ENCODE results near the gene COLEC12.

Gene COLEC12

DNA sequence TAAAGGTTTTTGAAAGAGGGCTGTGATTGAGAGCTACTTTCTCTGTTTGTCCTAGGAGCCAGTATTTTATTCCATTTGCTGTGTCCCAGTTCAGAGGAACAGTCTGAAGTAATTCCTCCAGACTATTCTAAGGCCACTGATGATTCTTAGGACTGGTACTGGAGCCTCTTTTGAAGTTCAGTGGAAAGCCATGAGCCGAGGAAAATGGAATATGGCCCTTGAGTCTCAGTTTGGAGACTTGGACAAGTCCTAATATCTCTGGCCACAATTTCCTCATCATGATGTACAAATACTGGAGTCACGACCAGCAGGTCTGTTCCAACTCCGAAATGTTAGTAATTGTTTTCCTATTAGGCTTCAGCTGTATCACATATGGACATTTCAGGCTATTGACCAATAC is 7.1 kb upstream of the COLEC12 start:
- TF ChIP-seq, protein P1, sequence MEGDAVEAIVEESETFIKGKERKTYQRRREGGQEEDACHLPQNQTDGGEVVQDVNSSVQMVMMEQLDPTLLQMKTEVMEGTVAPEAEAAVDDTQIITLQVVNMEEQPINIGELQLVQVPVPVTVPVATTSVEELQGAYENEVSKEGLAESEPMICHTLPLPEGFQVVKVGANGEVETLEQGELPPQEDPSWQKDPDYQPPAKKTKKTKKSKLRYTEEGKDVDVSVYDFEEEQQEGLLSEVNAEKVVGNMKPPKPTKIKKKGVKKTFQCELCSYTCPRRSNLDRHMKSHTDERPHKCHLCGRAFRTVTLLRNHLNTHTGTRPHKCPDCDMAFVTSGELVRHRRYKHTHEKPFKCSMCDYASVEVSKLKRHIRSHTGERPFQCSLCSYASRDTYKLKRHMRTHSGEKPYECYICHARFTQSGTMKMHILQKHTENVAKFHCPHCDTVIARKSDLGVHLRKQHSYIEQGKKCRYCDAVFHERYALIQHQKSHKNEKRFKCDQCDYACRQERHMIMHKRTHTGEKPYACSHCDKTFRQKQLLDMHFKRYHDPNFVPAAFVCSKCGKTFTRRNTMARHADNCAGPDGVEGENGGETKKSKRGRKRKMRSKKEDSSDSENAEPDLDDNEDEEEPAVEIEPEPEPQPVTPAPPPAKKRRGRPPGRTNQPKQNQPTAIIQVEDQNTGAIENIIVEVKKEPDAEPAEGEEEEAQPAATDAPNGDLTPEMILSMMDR (IDR thresholded peaks at IDR 0.05; ENCODE audit: control extremely low read depth, extremely low read depth, low read depth, missing control alignments), result no peak
- DNase-seq (ENCODE audit: extremely low spot score), result no peak
- POLR2A ChIA-PET, result no interaction called here
- CTCF ChIA-PET, result interaction anchor here (0.9 to 3.6 kb wide), 7 partner anchors 9 to 323 kb away, joined by 3 to 14 read pairs (median 5); no protein-coding TSS in a partner anchor

DNA sequence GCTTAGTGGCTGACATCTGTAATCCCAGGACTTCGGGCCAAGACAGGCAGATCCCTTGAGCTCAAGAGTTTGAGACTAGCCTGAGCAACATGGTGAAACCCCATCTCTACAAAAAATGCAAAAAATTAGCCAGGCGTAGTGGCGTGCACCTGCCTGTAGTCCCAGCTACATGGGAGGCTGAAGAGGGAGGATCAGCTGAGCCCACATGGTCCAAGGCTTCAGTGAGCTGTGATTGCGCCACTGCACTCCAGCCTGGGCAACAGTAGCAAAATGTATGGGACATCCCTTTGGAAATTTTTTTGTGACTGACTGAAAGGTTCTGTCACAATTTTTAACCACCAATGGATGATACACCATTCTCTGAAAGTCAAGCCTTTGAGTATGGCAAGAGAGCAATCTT is 6.3 kb upstream of the COLEC12 start:
- no peak for DNase-seq (ENCODE audit: extremely low spot score)
- ChIA-PET POLR2A (no interaction called here), CTCF (interaction anchor here (0.9 to 3.6 kb wide), 7 partner anchors 9 to 324 kb away, joined by 3 to 15 read pairs (median 5); no protein-coding TSS in a partner anchor)
- TF ChIP-seq, protein P1 (IDR thresholded peaks at IDR 0.05; ENCODE audit: control extremely low read depth, extremely low read depth, low read depth, missing control alignments), result no peak

DNA sequence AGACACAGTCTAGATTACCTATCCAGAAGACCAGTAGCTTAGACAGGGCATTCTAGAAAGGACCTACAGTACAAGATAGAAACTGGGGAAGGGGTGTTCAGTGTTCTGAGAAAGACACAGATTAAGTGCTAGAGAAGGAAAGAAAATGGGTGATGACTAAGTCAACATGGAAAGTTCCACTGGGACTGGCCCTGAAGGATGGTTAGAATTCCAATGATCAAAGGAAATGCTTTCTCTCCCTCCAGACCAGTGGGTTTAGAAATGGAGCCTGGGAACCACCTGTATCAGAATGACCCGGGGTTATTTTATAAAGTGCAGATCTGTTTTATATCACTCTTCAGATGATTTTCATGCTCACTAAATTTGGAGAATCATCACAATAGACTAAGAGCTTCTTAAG is 5.8 kb upstream of the COLEC12 start:
- TF ChIP-seq, protein P1 (IDR thresholded peaks at IDR 0.05; ENCODE audit: control extremely low read depth, extremely low read depth, low read depth, missing control alignments), result no peak
- DNase-seq (ENCODE audit: extremely low spot score), result no peak
- ChIA-PET POLR2A (no interaction called here), CTCF (interaction anchor here (1.2 to 3.6 kb wide), 3 partner anchors 11 to 28 kb away, joined by 3 to 15 read pairs (median 14); no protein-coding TSS in a partner anchor)

DNA sequence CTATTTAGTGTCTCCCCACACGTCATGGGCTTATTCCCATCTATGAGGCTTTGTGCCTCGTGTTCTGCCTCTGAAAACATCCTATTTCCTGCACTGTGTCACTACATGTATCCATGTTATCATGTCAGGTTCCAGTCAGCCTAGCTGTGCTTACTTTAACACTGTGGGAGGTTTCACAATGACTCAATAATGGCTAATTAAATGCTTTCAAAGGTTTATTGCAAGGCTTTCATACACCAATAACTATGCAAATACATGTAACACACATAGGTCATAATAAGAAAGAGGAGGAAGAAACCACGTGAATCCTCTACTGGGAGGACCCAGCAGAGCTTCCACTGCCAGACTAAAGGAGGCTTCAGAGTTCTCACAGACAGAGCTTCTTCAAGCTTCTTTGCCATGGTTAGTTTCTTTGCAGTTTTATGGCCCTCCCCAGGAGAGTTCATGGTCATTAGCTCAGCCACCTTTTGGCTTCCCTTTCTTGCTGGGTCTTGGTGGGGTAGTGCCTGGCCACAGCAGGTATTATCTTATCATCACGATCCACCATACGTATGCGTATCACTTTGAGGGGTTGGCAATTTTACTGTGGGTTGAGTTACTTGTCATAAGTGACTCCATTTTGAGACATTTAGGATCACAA is 5.1 kb upstream of the COLEC12 start:
- ChIA-PET POLR2A (no interaction called here), CTCF (interaction anchor here (1.4 to 3.6 kb wide), 3 partner anchors 10 to 19 kb away, joined by 4 to 15 read pairs (median 14); no protein-coding TSS in a partner anchor)
- TF ChIP-seq, protein P1 (IDR thresholded peaks at IDR 0.05; ENCODE audit: control extremely low read depth, extremely low read depth, low read depth, missing control alignments), result no peak
- peak; percentile 44 for DNase-seq (ENCODE audit: extremely low spot score)

DNA sequence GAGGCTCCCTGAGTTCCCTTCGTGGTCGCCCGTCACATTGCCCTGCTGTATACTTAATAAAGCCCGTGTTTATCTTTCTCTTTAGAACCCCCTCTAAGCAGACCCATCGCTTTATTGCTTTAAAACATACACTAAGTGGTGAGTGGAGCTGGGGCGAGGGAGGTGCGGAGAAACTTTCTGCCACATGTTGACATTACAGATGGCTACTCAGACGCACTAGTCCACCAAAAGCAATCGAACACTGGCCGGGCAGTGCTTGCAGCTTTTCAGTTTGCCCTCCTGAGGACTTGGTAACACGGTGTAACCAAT is 859 bp upstream of the COLEC12 start:
- ChIA-PET POLR2A (no interaction called here), CTCF (interaction anchor here (0.8 kb wide), 1 partner anchor 91 kb away, joined by 3 read pairs; no protein-coding TSS in a partner anchor)
- no peak for DNase-seq (ENCODE audit: extremely low spot score)
- TF ChIP-seq, protein P1 (IDR thresholded peaks at IDR 0.05; ENCODE audit: control extremely low read depth, extremely low read depth, low read depth, missing control alignments), result no peak

DNA sequence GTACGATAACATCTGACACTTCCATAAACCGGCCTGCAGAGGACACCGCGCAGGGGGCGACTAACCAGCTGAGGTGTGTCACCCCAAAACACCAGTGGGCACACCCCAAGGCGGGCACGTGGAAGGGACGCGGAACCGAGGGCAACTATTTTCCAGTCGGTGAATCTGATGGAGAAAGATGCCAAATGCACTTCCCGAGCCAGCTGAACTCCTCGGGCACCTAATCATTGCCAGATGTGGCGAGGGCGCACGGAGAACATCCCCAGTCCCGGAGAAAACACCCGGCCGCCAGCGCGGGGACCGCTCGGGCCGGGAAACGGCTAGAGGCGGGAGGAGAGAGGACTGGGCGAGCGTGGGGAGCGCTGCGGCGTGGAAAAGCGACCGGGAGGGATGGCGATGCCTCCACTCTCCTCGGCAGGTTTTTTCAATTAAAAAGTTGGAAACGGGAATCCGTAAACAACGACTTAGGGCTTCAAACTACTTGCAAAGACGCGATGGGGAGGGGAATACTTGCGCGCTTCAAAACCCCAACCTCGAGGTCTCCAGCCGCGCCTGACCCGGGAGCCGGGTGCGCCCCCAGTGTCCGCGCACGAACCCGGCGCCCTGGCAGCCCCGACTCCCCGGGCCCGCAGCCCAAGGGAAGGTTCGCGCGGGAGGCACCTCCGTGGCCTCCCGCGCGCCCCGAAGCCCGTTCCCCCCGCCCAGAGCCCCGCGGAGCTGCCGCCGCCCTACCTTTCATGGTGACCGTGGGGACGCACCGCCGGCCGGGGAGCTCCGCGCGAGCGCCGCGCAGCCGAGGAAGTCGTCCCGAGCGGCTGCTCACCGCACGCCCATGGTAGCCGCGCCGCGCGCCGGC is 497 bp downstream of the COLEC12 start:
- DNase-seq (ENCODE audit: extremely low spot score), result no peak
- TF ChIP-seq, protein P1 (IDR thresholded peaks at IDR 0.05; ENCODE audit: control extremely low read depth, extremely low read depth, low read depth, missing control alignments), result no peak
- ChIA-PET POLR2A (no interaction called here), CTCF (no interaction called here)

Measured in GM10248 (cell line).